ENCODE data around the gene ABCD3. TPM values are rescaled to one million over a fixed set of nuclear protein-coding genes. Genes with fewer than 3 reads are reported as not detected.
"Not testable (repeated sequence)": the region's sequence is repeated elsewhere in the genome, so short reads cannot be mapped to it uniquely, and the experiment has no call there.

Gene ABCD3
- total and polyA plus RNA-seq, 5 donors: 24.4 to 62.0 (median 55.8) TPM

- H3K27me3 ChIP-seq (ENCODE audit: control insufficient read depth, insufficient read depth): no peaks in the 10 kb centered on the region
- WGBS: 70% methylated on average over 2 of the region's 2 CpGs
- no peak overlapping the region for H3K27ac ChIP-seq (ENCODE audit: low read length)
- no peaks in the 10 kb centered on the region for H3K9me3 ChIP-seq (ENCODE audit: control insufficient read depth, low read length)
- H3K4me3 ChIP-seq (ENCODE audit: low read length): no peak overlapping the region
- DNase-seq (no peak), ATAC-seq (no peak)
- intact Hi-C loops (cut with DNase I): no loop called here
- no peaks in the 10 kb centered on the region for H3K4me1 ChIP-seq (ENCODE audit: control insufficient read depth, insufficient read depth, low read length)
Observed at GRCh38 chr1:94413311-94413710, 4.9 kb upstream of the ABCD3 start.

- H3K4me1 ChIP-seq (ENCODE audit: control insufficient read depth, insufficient read depth, low read length): no peaks in the 10 kb centered on the region
- 29% methylated on average over 15 of the region's 15 CpGs for WGBS
- DNase-seq: peak in 1 of 3 donors; percentile 29
- no peaks in the 10 kb centered on the region for H3K9me3 ChIP-seq (ENCODE audit: control insufficient read depth, low read length)
- intact Hi-C loops (cut with DNase I): no loop called here
- peak overlapping the region; percentile 96 for H3K27ac ChIP-seq (ENCODE audit: low read length)
- H3K4me3 ChIP-seq (ENCODE audit: low read length): peak overlapping the region; percentile 68
- ATAC-seq: peak; percentile 60 to 66
- no peaks in the 10 kb centered on the region for H3K27me3 ChIP-seq (ENCODE audit: control insufficient read depth, insufficient read depth)
Observed at GRCh38 chr1:94416901-94417727, 1.1 kb upstream of the ABCD3 start.

- H3K27me3 ChIP-seq (ENCODE audit: control insufficient read depth, insufficient read depth): no peaks in the 10 kb centered on the region
- intact Hi-C loops (cut with DNase I): no loop called here
- no peak for DNase-seq
- peak overlapping the region; percentile 68 for H3K4me3 ChIP-seq (ENCODE audit: low read length)
- ATAC-seq: no peak
- H3K4me1 ChIP-seq (ENCODE audit: control insufficient read depth, insufficient read depth, low read length): peaks cover 2% of the 10 kb centered on the region
- 3% methylated on average over 9 of the region's 9 CpGs for WGBS
- H3K9me3 ChIP-seq (ENCODE audit: control insufficient read depth, low read length): no peaks in the 10 kb centered on the region
- peak overlapping the region; percentile 96 for H3K27ac ChIP-seq (ENCODE audit: low read length)
Observed at GRCh38 chr1:94417728-94417977, 536 bp upstream of the ABCD3 start.

- WGBS: 2% methylated on average over 52 of the region's 52 CpGs
- Histone ChIP-seq H3K4me3 (ENCODE audit: low read length) (peak overlapping the region; percentile 68), H3K27me3 (ENCODE audit: control insufficient read depth, insufficient read depth) (no peaks in the 10 kb centered on the region), H3K9me3 (ENCODE audit: control insufficient read depth, low read length) (no peaks in the 10 kb centered on the region), H3K27ac (ENCODE audit: low read length) (peak overlapping the region; percentile 79), H3K4me1 (ENCODE audit: control insufficient read depth, insufficient read depth, low read length) (peaks cover 2% of the 10 kb centered on the region)
- ATAC-seq (peak; percentile 15 to 38), DNase-seq (peak; percentile 56 to 86 (median 68))
- intact Hi-C loops (cut with DNase I): no loop called here
Observed at GRCh38 chr1:94418664-94419655, 771 bp downstream of the ABCD3 start.

GRCh38 chr1:94422115-94422820 lies 4.1 kb downstream of the ABCD3 start:
- DNase-seq (no peak), ATAC-seq (no peak)
- H3K9me3 ChIP-seq (ENCODE audit: control insufficient read depth, low read length): no peaks in the 10 kb centered on the region
- H3K27me3 ChIP-seq (ENCODE audit: control insufficient read depth, insufficient read depth): no peaks in the 10 kb centered on the region
- H3K4me1 ChIP-seq (ENCODE audit: control insufficient read depth, insufficient read depth, low read length): peaks cover 2% of the 10 kb centered on the region
- H3K27ac ChIP-seq (ENCODE audit: low read length): no peak overlapping the region
- no peak overlapping the region for H3K4me3 ChIP-seq (ENCODE audit: low read length)
- intact Hi-C loops (cut with DNase I): no loop called here
- 92% methylated on average over 8 of the region's 8 CpGs for WGBS

- H3K9me3 ChIP-seq (ENCODE audit: control insufficient read depth, low read length): no peaks in the 10 kb centered on the region
- H3K27me3 ChIP-seq (ENCODE audit: control insufficient read depth, insufficient read depth): no peaks in the 10 kb centered on the region
- peaks cover 2% of the 10 kb centered on the region for H3K4me1 ChIP-seq (ENCODE audit: control insufficient read depth, insufficient read depth, low read length)
- no peak overlapping the region for H3K27ac ChIP-seq (ENCODE audit: low read length)
- DNase-seq: no peak
- intact Hi-C loops (cut with DNase I): no loop called here
- H3K4me3 ChIP-seq (ENCODE audit: low read length): no peak overlapping the region
- ATAC-seq: no peak
- WGBS: 25% methylated on average over 4 of the region's 4 CpGs
Observed at GRCh38 chr1:94425821-94426484, 7.8 kb downstream of the ABCD3 start.

GRCh38 chr1:94426485-94426870 lies 8.3 kb downstream of the ABCD3 start:
- H3K27ac ChIP-seq (ENCODE audit: low read length); H3K4me3 ChIP-seq (ENCODE audit: low read length); DNase-seq; ATAC-seq; H3K27me3 ChIP-seq (ENCODE audit: control insufficient read depth, insufficient read depth); H3K4me1 ChIP-seq (ENCODE audit: control insufficient read depth, insufficient read depth, low read length); H3K9me3 ChIP-seq (ENCODE audit: control insufficient read depth, low read length); intact Hi-C loops (cut with DNase I): not testable (repeated sequence)
- WGBS: 96% methylated on average over 9 of the region's 9 CpGs

GRCh38 chr1:94428441-94428840 lies 10.3 kb downstream of the ABCD3 start:
- no peaks in the 10 kb centered on the region for H3K4me1 ChIP-seq (ENCODE audit: control insufficient read depth, insufficient read depth, low read length)

GRCh38 chr1:94428927-94429528 lies 10.8 kb downstream of the ABCD3 start:
- 95% methylated on average over 3 of the region's 3 CpGs for WGBS
- H3K9me3 ChIP-seq (ENCODE audit: control insufficient read depth, low read length); intact Hi-C loops (cut with DNase I); H3K27ac ChIP-seq (ENCODE audit: low read length); DNase-seq; H3K4me1 ChIP-seq (ENCODE audit: control insufficient read depth, insufficient read depth, low read length); H3K4me3 ChIP-seq (ENCODE audit: low read length); ATAC-seq; H3K27me3 ChIP-seq (ENCODE audit: control insufficient read depth, insufficient read depth): not testable (repeated sequence)

More at GRCh38 chr1:94428441-94428840, 10.3 kb downstream of the ABCD3 start:
- DNase-seq: no peak
- Histone ChIP-seq H3K9me3 (ENCODE audit: control insufficient read depth, low read length) (no peaks in the 10 kb centered on the region), H3K4me3 (ENCODE audit: low read length) (no peak overlapping the region), H3K27me3 (ENCODE audit: control insufficient read depth, insufficient read depth) (no peaks in the 10 kb centered on the region), H3K27ac (ENCODE audit: low read length) (no peak overlapping the region)
- WGBS: 85% methylated on average over 5 of the region's 5 CpGs
- ATAC-seq: no peak
- intact Hi-C loops (cut with DNase I): no loop called here

- H3K4me1 ChIP-seq (ENCODE audit: control insufficient read depth, insufficient read depth, low read length); DNase-seq; H3K9me3 ChIP-seq (ENCODE audit: control insufficient read depth, low read length); intact Hi-C loops (cut with DNase I); H3K4me3 ChIP-seq (ENCODE audit: low read length); ATAC-seq; H3K27ac ChIP-seq (ENCODE audit: low read length); H3K27me3 ChIP-seq (ENCODE audit: control insufficient read depth, insufficient read depth): not testable (repeated sequence)
- WGBS: 86% methylated on average over 1 of the region's 1 CpG
Observed at GRCh38 chr1:94430066-94430465, 11.9 kb downstream of the ABCD3 start.

All from right cardiac atrium (tissue), 5 donors.